IMR-90 (cell line): ENCODE measurements around the gene TMTC1. TPM values are rescaled to one million over a fixed set of nuclear protein-coding genes. Genes with fewer than 3 reads are reported as not detected.

Experiments used
- ATAC-seq: fragments of 200-7000 bp; cut with Tn5 transposase; 2 replicates; pipeline ENCODE4 v1.9.1; 2020; ENCODE audit warnings: low read depth, mild to moderate bottlenecking, moderate library complexity
- BruUV-seq: library from RNA; stranded (reverse); fragments of 400-500 nt; replicated peaks from 2 replicates; lab custom pipeline; 2021; lab: Mats Ljungman, UMichigan
- CTCF ChIA-PET: fragments of 300-600 bp; formaldehyde crosslinking; extraction: SDS; loops from one replicate; lab custom pipeline; 2021; ENCODE audit warnings: antibody characterized with exemption; lab: Yijun Ruan, JAX
- POLR2A ChIA-PET: fragments of 300-600 bp; sonication (Branson Sonifier 250); formaldehyde crosslinking; loops from one replicate; lab custom pipeline; 2022; ENCODE audit warnings: antibody characterized with exemption; ENCODE audit not compliant: unreplicated experiment; lab: Charles Lee
- DNase-seq: peaks from one replicate; pipeline ENCODE4 v3.0.0; 2013
- H2AFZ ChIP-seq: replicated peaks from 2 replicates; pipeline ENCODE3; 2013; ENCODE audit warnings: low read length, mild to moderate bottlenecking; ENCODE audit not compliant: poor library complexity
- H2AK5ac ChIP-seq: 2 replicates; pipeline ENCODE4 v1.6.1; 2013; ENCODE audit warnings: low read depth, low read length, inconsistent platforms
- H2AK9ac ChIP-seq: replicated peaks from 2 replicates; pipeline ENCODE3; 2013; ENCODE audit warnings: mild to moderate bottlenecking, low read depth, low read length, moderate library complexity; ENCODE audit not compliant: poor library complexity
- H2BK120ac ChIP-seq: 2 replicates; pipeline ENCODE4 v1.6.1; 2013; ENCODE audit warnings: low read depth, low read length, inconsistent platforms
- H2BK15ac ChIP-seq: 3 replicates; pipeline ENCODE4 v1.6.1; 2013; ENCODE audit warnings: low read depth, low read length, inconsistent platforms
- H2BK20ac ChIP-seq: 2 replicates; pipeline ENCODE4 v1.6.1; 2013; ENCODE audit warnings: low read depth, mild to moderate bottlenecking, inconsistent platforms, low read length, moderate library complexity
- H2BK5ac ChIP-seq: 2 replicates; pipeline ENCODE4 v1.6.1; 2013; ENCODE audit warnings: mild to moderate bottlenecking, low read depth, low read length, inconsistent platforms; ENCODE audit not compliant: poor library complexity, severe bottlenecking
- H3K14ac ChIP-seq: replicated peaks from 2 replicates; pipeline ENCODE4 v1.6.1; 2013; ENCODE audit warnings: low read depth, low read length, inconsistent platforms
- H3K18ac ChIP-seq: 2 replicates; pipeline ENCODE4 v1.6.1; 2013; ENCODE audit warnings: low read depth, low read length, control low read depth
- H3K23ac ChIP-seq: 2 replicates; pipeline ENCODE4 v1.6.1; 2013; ENCODE audit warnings: low read depth, low read length, inconsistent platforms
- H3K27ac ChIP-seq: 2 replicates; pipeline ENCODE4 v1.5.1; 2013; ENCODE audit warnings: mild to moderate bottlenecking, control low read depth, low read length; ENCODE audit not compliant: insufficient read depth
- H3K27me3 ChIP-seq: 2 replicates; pipeline ENCODE4 v1.6.1; 2013; ENCODE audit warnings: low read length; ENCODE audit not compliant: control insufficient read depth, insufficient read depth
- H3K36me3 ChIP-seq: 2 replicates; pipeline ENCODE4 v1.6.1; 2013; ENCODE audit warnings: low read length, mixed read lengths; ENCODE audit not compliant: control insufficient read depth, insufficient read depth
- H3K4ac ChIP-seq: 2 replicates; pipeline ENCODE4 v1.6.1; 2013; ENCODE audit warnings: low read depth, low read length, inconsistent platforms
- H3K4me1 ChIP-seq: 2 replicates; pipeline ENCODE4 v1.6.1; 2013; ENCODE audit warnings: low read length, mixed read lengths; ENCODE audit not compliant: control insufficient read depth, insufficient read depth
- H3K4me2 ChIP-seq: 2 replicates; pipeline ENCODE4 v1.6.1; 2013; ENCODE audit warnings: low read depth, mild to moderate bottlenecking, control low read depth, low read length, moderate library complexity
- H3K4me3 ChIP-seq: 2 replicates; pipeline ENCODE4 v1.5.1; 2013; ENCODE audit warnings: low read depth, mild to moderate bottlenecking, control low read depth, low read length, moderate library complexity; ENCODE audit not compliant: insufficient read depth
- H3K56ac ChIP-seq: 2 replicates; pipeline ENCODE4 v1.6.1; 2013; ENCODE audit warnings: low read length, inconsistent platforms; ENCODE audit not compliant: insufficient read depth; ENCODE audit errors: extremely low read depth
- H3K79me1 ChIP-seq, 2 experiments: 2 replicates each; pipeline ENCODE4 v1.6.1; 2013; ENCODE audit warnings: low read length in 2 of 2, inconsistent platforms in 1 of 2, low read depth in 1 of 2
- H3K9ac ChIP-seq: 2 replicates; pipeline ENCODE4 v1.6.1; 2013; ENCODE audit warnings: low read depth, low read length, control low read depth
- H3K9me1 ChIP-seq: 2 replicates; pipeline ENCODE4 v1.6.1; 2013; ENCODE audit warnings: low read length, inconsistent platforms; ENCODE audit not compliant: insufficient read depth
- H3K9me3 ChIP-seq: 2 replicates; pipeline ENCODE4 v1.6.1; 2013; ENCODE audit warnings: low read length; ENCODE audit not compliant: control insufficient read depth, insufficient read depth
- H4K20me1 ChIP-seq: 2 replicates; pipeline ENCODE4 v1.6.1; 2013; ENCODE audit warnings: low read length, inconsistent platforms; ENCODE audit not compliant: insufficient read depth
- H4K5ac ChIP-seq: 2 replicates; pipeline ENCODE4 v1.6.1; 2013; ENCODE audit warnings: mild to moderate bottlenecking, low read depth, low read length, control low read depth
- H4K8ac ChIP-seq, 2 experiments: 2 replicates each; pipeline ENCODE4 v1.6.1; 2013; ENCODE audit warnings: low read depth in 2 of 2, low read length in 2 of 2, control low read depth in 1 of 2, inconsistent platforms in 1 of 2
- H4K91ac ChIP-seq: 2 replicates; pipeline ENCODE4 v1.6.1; 2013; ENCODE audit warnings: low read depth, low read length, inconsistent platforms; ENCODE audit not compliant: insufficient read depth
- BHLHE40 ChIP-seq: fragments of 150-350 bp; IDR thresholded peaks from 2 replicates; pipeline ENCODE4 v1.6.1; 2016; ENCODE audit warnings: mild to moderate bottlenecking, low read depth, low read length
- CEBPB ChIP-seq: IDR thresholded peaks from 2 replicates; pipeline ENCODE4 v1.6.1; 2012; ENCODE audit warnings: low read depth, low read length, improper control_type of control experiment
- CHD1 ChIP-seq: IDR thresholded peaks from 2 replicates; pipeline ENCODE4 v1.6.1; 2012; ENCODE audit warnings: low read depth, low read length, improper control_type of control experiment
- ELK1 ChIP-seq: fragments of 150-350 bp; IDR thresholded peaks from 2 replicates; pipeline ENCODE4 v1.6.1; 2016; ENCODE audit warnings: low read depth, mild to moderate bottlenecking, low read length, moderate library complexity, borderline replicate concordance
- FOS ChIP-seq: fragments of 150-350 bp; IDR thresholded peaks from 2 replicates; pipeline ENCODE4 v1.6.1; 2016; ENCODE audit warnings: low read depth, low read length
- MAFK ChIP-seq: IDR thresholded peaks from 2 replicates; pipeline ENCODE4 v1.6.1; 2012; ENCODE audit warnings: low read depth, low read length, improper control_type of control experiment
- MAZ ChIP-seq: IDR thresholded peaks from 2 replicates; pipeline ENCODE4 v1.6.1; 2012; ENCODE audit warnings: low read depth, mild to moderate bottlenecking, low read length, improper control_type of control experiment, moderate library complexity, borderline replicate concordance
- MXI1 ChIP-seq: IDR thresholded peaks from 2 replicates; pipeline ENCODE4 v1.6.1; 2012; ENCODE audit warnings: low read depth, mild to moderate bottlenecking, low read length, moderate library complexity, borderline replicate concordance
- NFE2L2 ChIP-seq: fragments of 150-350 bp; IDR thresholded peaks from 2 replicates; pipeline ENCODE4 v1.6.1; 2016; ENCODE audit warnings: low read depth, mild to moderate bottlenecking, low read length
- POLR2A ChIP-seq: IDR thresholded peaks from 2 replicates; pipeline ENCODE4 v1.6.1; 2012; ENCODE audit warnings: mild to moderate bottlenecking, low read depth, low read length
- RAD21 ChIP-seq: IDR thresholded peaks from 2 replicates; pipeline ENCODE4 v1.6.1; 2012; ENCODE audit warnings: low read length, improper control_type of control experiment
- RCOR1 ChIP-seq: IDR thresholded peaks from 2 replicates; pipeline ENCODE4 v1.6.1; 2012; ENCODE audit warnings: mild to moderate bottlenecking, low read length, improper control_type of control experiment; ENCODE audit not compliant: insufficient replicate concordance
- RFX5 ChIP-seq: IDR thresholded peaks from 2 replicates; pipeline ENCODE4 v1.8.0; 2012; ENCODE audit warnings: low read depth, mild to moderate bottlenecking, low read length, moderate library complexity
- SMC3 ChIP-seq: fragments of 150-350 bp; IDR thresholded peaks from 2 replicates; pipeline ENCODE4 v1.6.1; 2016; ENCODE audit warnings: low read depth, mild to moderate bottlenecking, antibody characterized with exemption, low read length, moderate library complexity
- whole genome bisulfite sequencing, 2 experiments: methylation state at CpG; one replicate each; pipeline versions ENCODE4 v1.1.5 to v1.1.7; 2013; ENCODE audit warnings: missing lambda C conversion rate in 2 of 2; ENCODE audit not compliant: insufficient read length in 1 of 2; ENCODE audit errors: extremely low coverage in 2 of 2; 5-methylcytosine and 5-hydroxymethylcytosine counted together
- dilution Hi-C: fragments of 300-500 bp; cut with HindIII; formaldehyde crosslinking; loops from one replicate; pipeline ENCODE4 v1.14.3; 2018; ENCODE audit warnings: low sequenced_read_pairs; ENCODE audit not compliant: unreplicated experiment
- in situ Hi-C: fragments of 300-500 bp; cut with MboI; formaldehyde crosslinking; loops from 3 replicates; pipeline ENCODE4 v1.14.3; 2019; ENCODE audit warnings: low sequenced_read_pairs, inconsistent platforms, mixed read lengths
- intact Hi-C: fragments of 100-400 bp; cut with micrococcal nuclease; formaldehyde crosslinking; loops from 2 replicates; pipeline ENCODE4 v1.10.0; 2022
- polyA plus RNA-seq, 3 experiments: library from polyadenylated mRNA; depleted of rRNA; stranded (reverse); fragments of >200 nt; gene quantifications; 2 replicates each; pipeline ENCODE4 v1.2.3, GENCODE V29; 2012; ENCODE audit warnings: low replicate concordance in 1 of 3
- total RNA-seq: library from RNA; depleted of rRNA; stranded (reverse); fragments of >200 nt; gene quantifications from 2 replicates; pipeline ENCODE4 v1.2.3, GENCODE V29; 2012

Gene TMTC1
- total and polyA plus RNA-seq, 2 of the 4 experiments (the other 2 are of a cell fraction): 12.5 to 36.4 TPM

- H3K4me3 ChIP-seq: peak overlapping the region; percentile 44; the same call in 1 of the 2 replicates
Measured at GRCh38 chr12:29581631-29582030, 202.1 kb downstream of the TMTC1 start.

More at GRCh38 chr12:29581631-29582030, 202.1 kb downstream of the TMTC1 start:
- peak overlapping the region; percentile 52; the same call in 1 of the 2 replicates for H3K56ac ChIP-seq
- ATAC-seq: peak; percentile 84
- POLR2A ChIA-PET: interaction anchor here (0.7 kb wide), 1 partner anchor 14 kb away, joined by 3 read pairs; no protein-coding TSS in a partner anchor
- H3K36me3 ChIP-seq: peaks cover 2% of the 10 kb centered on the region; the same call in 1 of the 2 replicates
- in situ Hi-C loops: no loop called here
- peak overlapping the region; percentile 99; the same call in 1 of the 2 replicates for H3K18ac ChIP-seq
- peak overlapping the region; percentile 49; the same call in 1 of the 2 replicates for H3K4ac ChIP-seq
- H3K27ac ChIP-seq: peak overlapping the region; percentile 7; the same call in 1 of the 2 replicates
- no peaks in the 10 kb centered on the region for H3K9me3 ChIP-seq
- H2BK5ac ChIP-seq: peak overlapping the region; percentile 93
- CTCF ChIA-PET: interaction anchor here (1.1 to 1.5 kb wide), 2 partner anchors 32 to 61 kb away, joined by 3 to 4 read pairs; no protein-coding TSS in a partner anchor
- H3K4me2 ChIP-seq: peak overlapping the region; percentile 98; the same call in 1 of the 2 replicates
- H3K4me1 ChIP-seq: peaks cover 19% of the 10 kb centered on the region
- peak overlapping the region; percentile 29; the same call in 1 of the 2 replicates for H4K91ac ChIP-seq
- peak overlapping the region; percentile 36 for H3K23ac ChIP-seq
- H3K79me1 ChIP-seq: peaks cover 3 to 21% of the 10 kb centered on the region in 2 experiments; a peak in 2 of 4 replicates
- BruUV-seq: no TSS peak
- dilution Hi-C loops: no loop called here
- no peaks in the 10 kb centered on the region for H4K20me1 ChIP-seq
- H2AK9ac ChIP-seq: no peak overlapping the region
- no peaks in the 10 kb centered on the region for H3K27me3 ChIP-seq
- TF ChIP-seq CHD1: no peak
- TF ChIP-seq MAFK: no peak
- TF ChIP-seq MAZ: no peak
- no peak for TF ChIP-seq RFX5
- no peak for TF ChIP-seq MXI1
- TF ChIP-seq ELK1: no peak
- TF ChIP-seq CEBPB: no peak
- TF ChIP-seq RCOR1: no peak
- TF ChIP-seq RAD21: 0 out of 2 replicates have a peak, but pooled peaks have one; percentile 5
- peak; percentile 69; the same call in 1 of the 2 replicates for TF ChIP-seq FOS
- no peak for TF ChIP-seq SMC3
- TF ChIP-seq NFE2L2: peak; percentile 22; the same call in 1 of the 2 replicates
- no peak for TF ChIP-seq POLR2A
- peak; percentile 37; the same call in 1 of the 2 replicates for TF ChIP-seq BHLHE40
- H3K9ac ChIP-seq: peak overlapping the region; percentile 36; the same call in 1 of the 2 replicates
- H2BK15ac ChIP-seq: no peak overlapping the region; the same call in 2 of the 3 replicates
- H2AK5ac ChIP-seq: no peak overlapping the region
- no peak overlapping the region for H2AFZ ChIP-seq
- H3K9me1 ChIP-seq: peaks cover 16% of the 10 kb centered on the region
- peak overlapping the region; percentile 72 for H2BK120ac ChIP-seq
- peak; percentile 91 for DNase-seq
- H2BK20ac ChIP-seq: peak overlapping the region; percentile 87
- H4K5ac ChIP-seq: peak overlapping the region; percentile 95; the same call in 1 of the 2 replicates
- peak overlapping the region; percentile 61; the same call in 1 of the 2 replicates for H3K14ac ChIP-seq
- WGBS, 2 experiments: no CpG with 5 or more reads among the region's 4 CpGs
- intact Hi-C loops: no loop called here
- peak overlapping the region in 1 of 2 experiments; percentile 35; a peak in 2 of 4 replicates for H4K8ac ChIP-seq
